HL-60 (cell line): ENCODE results near the gene MYO16.

Experiments used
- DNase-seq, 2 experiments: peaks; one replicate each; pipeline ENCODE4 v3.0.0-alpha.2; 2010 to 2020; ENCODE audit warnings: low read depth in 1 of 2, low spot score in 1 of 2
- H3K27ac ChIP-seq: fragments of 250-450 bp; sonication (Bioruptor Pico); replicated peaks from 2 replicates; pipeline ENCODE4 v1.5.1; 2020; ENCODE audit warnings: mild to moderate bottlenecking, moderate library complexity
- H3K27me3 ChIP-seq: fragments of 250-450 bp; sonication (Bioruptor Pico); 2 replicates; pipeline ENCODE4 v1.5.1; 2021; ENCODE audit warnings: mild to moderate bottlenecking, moderate library complexity; ENCODE audit not compliant: insufficient read depth, poor library complexity, severe bottlenecking
- H3K4me3 ChIP-seq: replicated peaks from 2 replicates; pipeline ENCODE4 v1.5.1; 2011; ENCODE audit warnings: mild to moderate bottlenecking, control low read depth, low read length; ENCODE audit not compliant: insufficient read depth
- GABPA ChIP-seq: IDR thresholded peaks from 2 replicates; pipeline ENCODE4 v1.6.1; 2012; ENCODE audit warnings: low read depth
- POLR2AphosphoS5 ChIP-seq: IDR thresholded peaks from 2 replicates; pipeline ENCODE4 v1.6.1; 2012; ENCODE audit warnings: low read depth
- SPI1 ChIP-seq: IDR thresholded peaks from 2 replicates; pipeline ENCODE4 v1.6.1; 2012; ENCODE audit warnings: low read depth, mild to moderate bottlenecking, borderline replicate concordance
- long read RNA-seq: library from polyadenylated mRNA; unstranded; transcript quantifications from one replicate; pipeline ENCODE4 v2.0.0, GENCODE V29; 2020
- TF ChIP-seq, protein P1 (sequence below): IDR thresholded peaks from one replicate; pipeline ENCODE4 v1.5.1; 2011; ENCODE audit warnings: low read length, control low read depth, inconsistent platforms; ENCODE audit not compliant: insufficient read depth
- TF ChIP-seq, protein P2 (sequence below): IDR thresholded peaks from 2 replicates; pipeline ENCODE4 v1.6.1; 2012; ENCODE audit warnings: low read depth; ENCODE audit not compliant: insufficient replicate concordance

MYO16 gene
- long read RNA-seq, partial matches to known transcripts, result 1 of 7 reads
- long read RNA-seq, other reads (novel, unspliced or antisense), result 6 of 7 reads

- TF ChIP-seq SPI1, result no peak
- no peak for TF ChIP-seq GABPA
- TF ChIP-seq, protein P1, sequence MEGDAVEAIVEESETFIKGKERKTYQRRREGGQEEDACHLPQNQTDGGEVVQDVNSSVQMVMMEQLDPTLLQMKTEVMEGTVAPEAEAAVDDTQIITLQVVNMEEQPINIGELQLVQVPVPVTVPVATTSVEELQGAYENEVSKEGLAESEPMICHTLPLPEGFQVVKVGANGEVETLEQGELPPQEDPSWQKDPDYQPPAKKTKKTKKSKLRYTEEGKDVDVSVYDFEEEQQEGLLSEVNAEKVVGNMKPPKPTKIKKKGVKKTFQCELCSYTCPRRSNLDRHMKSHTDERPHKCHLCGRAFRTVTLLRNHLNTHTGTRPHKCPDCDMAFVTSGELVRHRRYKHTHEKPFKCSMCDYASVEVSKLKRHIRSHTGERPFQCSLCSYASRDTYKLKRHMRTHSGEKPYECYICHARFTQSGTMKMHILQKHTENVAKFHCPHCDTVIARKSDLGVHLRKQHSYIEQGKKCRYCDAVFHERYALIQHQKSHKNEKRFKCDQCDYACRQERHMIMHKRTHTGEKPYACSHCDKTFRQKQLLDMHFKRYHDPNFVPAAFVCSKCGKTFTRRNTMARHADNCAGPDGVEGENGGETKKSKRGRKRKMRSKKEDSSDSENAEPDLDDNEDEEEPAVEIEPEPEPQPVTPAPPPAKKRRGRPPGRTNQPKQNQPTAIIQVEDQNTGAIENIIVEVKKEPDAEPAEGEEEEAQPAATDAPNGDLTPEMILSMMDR, result no peak
- TF ChIP-seq POLR2AphosphoS5, result no peak
- TF ChIP-seq, protein P2, sequence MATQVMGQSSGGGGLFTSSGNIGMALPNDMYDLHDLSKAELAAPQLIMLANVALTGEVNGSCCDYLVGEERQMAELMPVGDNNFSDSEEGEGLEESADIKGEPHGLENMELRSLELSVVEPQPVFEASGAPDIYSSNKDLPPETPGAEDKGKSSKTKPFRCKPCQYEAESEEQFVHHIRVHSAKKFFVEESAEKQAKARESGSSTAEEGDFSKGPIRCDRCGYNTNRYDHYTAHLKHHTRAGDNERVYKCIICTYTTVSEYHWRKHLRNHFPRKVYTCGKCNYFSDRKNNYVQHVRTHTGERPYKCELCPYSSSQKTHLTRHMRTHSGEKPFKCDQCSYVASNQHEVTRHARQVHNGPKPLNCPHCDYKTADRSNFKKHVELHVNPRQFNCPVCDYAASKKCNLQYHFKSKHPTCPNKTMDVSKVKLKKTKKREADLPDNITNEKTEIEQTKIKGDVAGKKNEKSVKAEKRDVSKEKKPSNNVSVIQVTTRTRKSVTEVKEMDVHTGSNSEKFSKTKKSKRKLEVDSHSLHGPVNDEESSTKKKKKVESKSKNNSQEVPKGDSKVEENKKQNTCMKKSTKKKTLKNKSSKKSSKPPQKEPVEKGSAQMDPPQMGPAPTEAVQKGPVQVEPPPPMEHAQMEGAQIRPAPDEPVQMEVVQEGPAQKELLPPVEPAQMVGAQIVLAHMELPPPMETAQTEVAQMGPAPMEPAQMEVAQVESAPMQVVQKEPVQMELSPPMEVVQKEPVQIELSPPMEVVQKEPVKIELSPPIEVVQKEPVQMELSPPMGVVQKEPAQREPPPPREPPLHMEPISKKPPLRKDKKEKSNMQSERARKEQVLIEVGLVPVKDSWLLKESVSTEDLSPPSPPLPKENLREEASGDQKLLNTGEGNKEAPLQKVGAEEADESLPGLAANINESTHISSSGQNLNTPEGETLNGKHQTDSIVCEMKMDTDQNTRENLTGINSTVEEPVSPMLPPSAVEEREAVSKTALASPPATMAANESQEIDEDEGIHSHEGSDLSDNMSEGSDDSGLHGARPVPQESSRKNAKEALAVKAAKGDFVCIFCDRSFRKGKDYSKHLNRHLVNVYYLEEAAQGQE, result no peak
- H3K27ac ChIP-seq, result no peak within 1 kb of the TSS
- no peak for DNase-seq
- H3K27me3 ChIP-seq, result no peaks in the 10 kb centered on the region
- H3K4me3 ChIP-seq, result no peak within 1 kb of the TSS
These were observed at the start of gene MYO16 for GRCh38 chr13:108629181-108629752. Gene MYO16, plus strand, starts transcription at chr13:108629611. Its CDS starts 234 bp downstream, at chr13:108629845.

- no peak for TF ChIP-seq GABPA
- TF ChIP-seq, protein P1, result no peak
- no peak for TF ChIP-seq POLR2AphosphoS5
- TF ChIP-seq SPI1, result no peak
- TF ChIP-seq, protein P2, result no peak
- Histone ChIP-seq H3K4me3 (no peak overlapping the region), H3K27me3 (peaks cover 6% of the 10 kb centered on the region), H3K27ac (no peak overlapping the region)
- no peak for DNase-seq
These were observed 42.6 kb upstream of the MYO16 start for GRCh38 chr13:108586826-108587225.

GRCh38 chr13:108588516-108588915, 40.9 kb upstream of the MYO16 start:
- no peak for TF ChIP-seq SPI1
- no peak for TF ChIP-seq GABPA
- TF ChIP-seq, protein P2, result no peak
- no peak for TF ChIP-seq POLR2AphosphoS5
- TF ChIP-seq, protein P1, result no peak
- H3K4me3 ChIP-seq, result no peak overlapping the region
- peaks cover 6% of the 10 kb centered on the region for H3K27me3 ChIP-seq
- DNase-seq, result no peak
- H3K27ac ChIP-seq, result no peak overlapping the region
